Cardiac fibroblast (primary cell): ENCODE measurements around the gene PTPRD.

Experiments
- DNase-seq, 2 donors: peaks; one replicate each; pipeline versions ENCODE4 v3.0.0 to v3.0.0-alpha.2; 2010; ENCODE audit warnings: low read depth in 2 of 2
- H3K4me3 ChIP-seq, 2 donors: replicated peaks in 1 of 2; 1 replicate in 1 of 2; 2 replicates in 1 of 2; pipeline ENCODE4 v1.5.1; 2011; ENCODE audit warnings: low read depth in 2 of 2, low read length in 2 of 2, mild to moderate bottlenecking in 2 of 2, moderate library complexity in 1 of 2
- TF ChIP-seq, protein P1 (sequence below): IDR thresholded peaks from one replicate; pipeline ENCODE4 v1.5.1; 2011; ENCODE audit warnings: low read depth, mild to moderate bottlenecking, low read length, inconsistent platforms

PTPRD gene

DNA sequence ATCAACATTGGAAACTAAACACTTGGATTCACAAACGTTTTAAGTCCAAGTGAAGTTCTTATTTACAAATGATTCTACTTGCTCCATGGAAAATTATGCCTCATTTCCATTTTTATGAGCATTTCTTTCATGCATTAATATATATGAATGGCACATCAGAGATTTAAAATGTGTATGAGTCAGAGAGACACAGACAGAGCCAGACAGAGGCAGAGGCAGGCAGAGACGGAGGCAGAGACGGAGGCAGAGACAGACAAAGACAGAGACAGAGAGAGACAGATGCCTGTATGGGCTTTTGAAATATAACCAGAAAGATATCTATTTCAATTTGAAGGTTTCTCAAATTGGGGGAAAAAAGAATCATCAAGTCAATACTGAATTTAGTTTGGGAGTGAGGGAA lies 649.0 kb downstream of the PTPRD start:
- DNase-seq: no peak
- TF ChIP-seq, protein P1, sequence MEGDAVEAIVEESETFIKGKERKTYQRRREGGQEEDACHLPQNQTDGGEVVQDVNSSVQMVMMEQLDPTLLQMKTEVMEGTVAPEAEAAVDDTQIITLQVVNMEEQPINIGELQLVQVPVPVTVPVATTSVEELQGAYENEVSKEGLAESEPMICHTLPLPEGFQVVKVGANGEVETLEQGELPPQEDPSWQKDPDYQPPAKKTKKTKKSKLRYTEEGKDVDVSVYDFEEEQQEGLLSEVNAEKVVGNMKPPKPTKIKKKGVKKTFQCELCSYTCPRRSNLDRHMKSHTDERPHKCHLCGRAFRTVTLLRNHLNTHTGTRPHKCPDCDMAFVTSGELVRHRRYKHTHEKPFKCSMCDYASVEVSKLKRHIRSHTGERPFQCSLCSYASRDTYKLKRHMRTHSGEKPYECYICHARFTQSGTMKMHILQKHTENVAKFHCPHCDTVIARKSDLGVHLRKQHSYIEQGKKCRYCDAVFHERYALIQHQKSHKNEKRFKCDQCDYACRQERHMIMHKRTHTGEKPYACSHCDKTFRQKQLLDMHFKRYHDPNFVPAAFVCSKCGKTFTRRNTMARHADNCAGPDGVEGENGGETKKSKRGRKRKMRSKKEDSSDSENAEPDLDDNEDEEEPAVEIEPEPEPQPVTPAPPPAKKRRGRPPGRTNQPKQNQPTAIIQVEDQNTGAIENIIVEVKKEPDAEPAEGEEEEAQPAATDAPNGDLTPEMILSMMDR: no peak
- H3K4me3 ChIP-seq: no peak overlapping the region

DNA sequence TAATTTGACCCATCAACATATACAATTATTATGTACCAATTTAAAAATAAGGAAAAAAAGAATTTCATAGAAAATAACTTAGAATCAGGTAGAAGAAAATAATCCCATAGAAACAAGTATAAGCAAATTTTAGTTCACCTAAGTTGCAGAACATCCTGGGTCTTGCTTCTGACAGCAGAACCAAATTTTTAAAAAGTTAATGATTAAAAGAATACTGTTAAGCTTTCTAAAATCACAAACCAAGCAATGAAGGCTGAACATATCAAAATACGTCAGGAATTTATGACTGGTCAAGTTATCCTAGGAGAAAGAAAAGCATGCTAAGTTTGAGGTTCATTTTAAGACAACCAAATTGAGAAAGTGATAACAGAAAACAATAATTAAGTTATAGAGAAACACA lies 650.9 kb downstream of the PTPRD start:
- TF ChIP-seq, protein P1: no peak
- no peak overlapping the region for H3K4me3 ChIP-seq
- DNase-seq: no peak

DNA sequence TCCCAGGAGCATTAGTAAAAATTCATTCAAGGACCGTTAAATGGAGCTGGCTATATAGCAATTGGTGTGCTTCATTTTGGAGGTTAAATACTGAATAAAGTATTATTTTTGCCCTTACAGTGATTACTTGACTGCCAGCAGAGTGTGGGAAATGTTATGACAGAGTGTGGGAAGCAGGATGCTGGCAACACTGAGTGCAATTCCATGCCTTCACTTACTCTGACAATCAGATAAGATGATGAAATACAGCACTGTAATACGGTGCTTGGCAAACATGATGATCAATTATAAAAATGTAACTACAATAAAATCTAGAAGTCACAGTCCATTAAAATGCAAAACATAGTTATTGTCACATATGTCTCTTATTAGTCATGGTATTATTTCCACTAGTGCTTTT lies 651.3 kb downstream of the PTPRD start:
- H3K4me3 ChIP-seq: no peak overlapping the region
- DNase-seq: no peak
- TF ChIP-seq, protein P1: no peak

DNA sequence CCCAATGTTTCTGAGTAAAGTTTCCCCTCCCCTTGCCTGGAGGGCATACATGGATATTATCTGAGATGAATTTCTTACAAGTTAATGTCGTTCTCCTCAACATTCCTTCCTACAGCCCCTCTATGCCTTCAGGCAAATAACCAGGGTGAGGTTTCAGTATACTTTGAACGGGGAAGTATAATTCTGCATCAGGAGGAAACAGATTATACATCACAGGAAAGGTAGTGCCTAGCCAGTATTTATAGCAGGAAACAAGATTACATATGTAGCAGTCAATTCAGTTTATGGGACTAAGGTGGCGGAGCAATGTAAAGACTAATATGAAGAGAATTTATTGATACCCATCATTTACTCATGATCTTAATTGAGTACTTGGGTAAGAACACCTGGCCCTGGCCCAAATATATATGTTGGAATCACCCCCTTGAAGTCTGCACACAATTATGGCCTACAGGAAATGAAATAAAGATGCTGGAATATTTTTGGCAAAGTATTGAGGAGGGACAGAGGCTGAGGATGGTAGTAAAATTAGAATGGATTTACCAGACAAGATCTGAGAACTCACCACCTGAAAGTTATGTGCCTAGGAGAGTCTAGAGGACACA lies 661.1 kb downstream of the PTPRD start:
- no peak overlapping the region for H3K4me3 ChIP-seq
- TF ChIP-seq, protein P1: no peak
- no peak for DNase-seq

DNA sequence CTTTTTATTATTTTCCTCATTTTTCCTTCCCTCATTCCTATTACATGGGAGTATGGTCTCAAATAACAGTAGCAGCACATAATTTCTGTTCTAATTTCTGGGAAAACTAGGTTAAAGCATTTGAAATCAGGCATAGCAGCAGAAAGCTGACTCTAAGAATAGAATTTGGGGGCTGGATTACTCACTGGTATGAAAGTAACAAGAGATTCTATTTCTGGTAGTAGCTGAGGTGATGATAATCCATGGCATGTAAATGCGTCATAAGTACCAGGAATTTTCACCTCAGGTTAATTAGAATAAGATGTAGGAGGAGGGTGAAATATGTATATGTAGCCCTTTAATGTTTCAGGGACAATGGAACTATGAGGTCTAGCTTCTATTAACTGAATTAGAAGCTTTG lies 662.0 kb downstream of the PTPRD start:
- DNase-seq: no peak
- TF ChIP-seq, protein P1: no peak
- no peak overlapping the region for H3K4me3 ChIP-seq

DNA sequence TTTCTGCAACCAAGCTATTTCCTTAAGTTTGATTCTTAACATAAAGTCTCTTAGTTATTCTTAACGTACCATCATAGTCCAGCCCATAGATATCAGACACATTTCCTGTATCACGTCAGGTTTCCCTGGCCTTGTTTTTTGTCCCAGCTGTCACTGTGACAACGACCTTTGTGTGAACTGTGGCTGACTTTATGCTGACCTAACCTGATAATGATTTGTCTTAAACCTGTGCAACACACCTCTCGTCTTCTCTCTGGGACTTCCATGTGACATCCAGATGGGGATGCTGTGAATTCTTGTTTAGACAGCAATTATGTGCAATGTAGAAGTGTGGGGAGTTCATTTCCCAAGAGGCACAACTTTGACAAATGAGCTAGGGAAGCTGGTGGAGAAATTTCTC lies 662.8 kb downstream of the PTPRD start:
- H3K4me3 ChIP-seq: no peak overlapping the region
- TF ChIP-seq, protein P1: no peak
- no peak for DNase-seq

DNA sequence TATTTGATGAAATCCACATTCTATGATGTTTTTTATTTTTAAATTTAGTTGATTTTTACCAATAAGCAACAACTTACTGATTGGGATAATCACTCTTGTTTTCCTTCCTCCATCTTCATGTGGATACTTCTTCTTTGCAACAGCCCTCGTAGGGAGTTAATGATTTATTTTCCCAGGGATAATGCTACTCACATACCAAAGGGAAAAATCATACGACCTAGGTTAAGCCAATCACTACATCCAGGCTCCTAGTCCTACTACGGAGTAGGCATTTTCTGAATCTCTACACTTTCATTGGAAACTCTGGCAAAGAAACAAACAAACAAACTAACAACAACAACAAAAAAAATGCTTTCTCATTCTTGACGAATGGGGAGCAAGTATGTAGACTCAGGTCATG lies 663.4 kb downstream of the PTPRD start:
- TF ChIP-seq, protein P1: no peak
- H3K4me3 ChIP-seq: no peak overlapping the region
- no peak for DNase-seq
